ENCODE results near the gene BNIP5.

Gene BNIP5, protein sequence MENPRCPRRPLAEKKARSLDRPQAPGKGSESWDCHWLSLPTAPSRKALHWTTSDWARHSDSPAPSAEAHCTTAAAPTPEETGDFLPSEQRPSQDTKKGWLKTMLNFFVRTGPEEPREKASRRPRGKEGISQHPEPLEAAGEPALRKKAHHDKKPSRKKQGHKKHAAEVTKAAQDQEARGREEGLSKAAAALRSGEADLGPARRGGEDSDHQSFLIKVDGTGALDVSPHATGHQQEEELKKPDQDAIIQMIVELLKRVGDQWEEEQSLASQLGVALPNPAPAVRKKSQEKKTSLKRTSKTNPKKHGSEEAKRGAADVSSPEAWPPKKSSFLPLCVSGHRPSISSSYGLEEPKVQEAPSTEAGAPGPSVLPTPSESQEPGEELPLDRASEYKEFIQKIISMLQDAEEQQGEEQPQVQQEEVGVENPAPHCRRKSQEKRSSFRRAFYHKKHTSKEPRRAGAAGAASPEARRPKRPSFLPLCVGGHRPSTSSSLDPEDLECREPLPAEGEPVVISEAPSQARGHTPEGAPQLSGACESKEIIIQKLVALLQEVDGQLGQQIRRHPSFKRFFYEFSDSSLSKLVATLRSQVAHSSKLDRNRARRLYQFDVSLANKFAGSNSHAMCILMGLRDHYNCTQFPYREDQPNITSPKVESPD

DNA sequence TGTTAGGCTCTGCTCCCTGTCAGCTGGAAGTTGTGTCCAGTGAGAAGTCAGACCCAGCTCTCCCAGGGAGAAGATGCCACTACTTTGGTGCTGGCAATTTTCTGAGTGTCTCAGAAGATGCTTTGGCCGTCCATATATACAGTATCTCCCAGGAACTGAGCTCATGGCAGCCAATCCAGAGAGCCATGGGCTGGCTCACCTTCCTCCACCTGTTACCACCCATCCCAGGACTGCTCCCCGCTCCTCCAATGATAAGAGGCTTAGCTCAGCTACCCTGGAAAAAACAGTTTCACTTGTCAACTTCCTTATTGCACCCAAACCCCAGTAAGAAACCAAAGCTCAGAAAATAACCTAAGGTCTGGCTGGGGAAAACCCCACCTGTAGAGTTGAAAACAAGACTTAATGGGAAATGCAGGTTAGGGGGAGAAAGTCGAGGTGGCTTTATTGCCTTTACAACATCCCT is at the start of gene BNIP5:
Gene BNIP5 (minus strand): TSS at position 110 of the 463 bp plus-strand sequence. CDS start 6,198 bp downstream, outside the sequence.
- Mint-ChIP-seq H3K27ac (no peak within 1 kb of the TSS), H3K4me3 (no peak within 1 kb of the TSS), H3K4me1 (peaks cover 10% of the 10 kb centered on the region), H3K36me3 (no peaks in the 10 kb centered on the region), H3K27me3 (peaks cover 70% of the 10 kb centered on the region), H3K9me3 (no peaks in the 10 kb centered on the region)
- CTCF ChIA-PET: no interaction called here
- no peak for DNase-seq

DNA sequence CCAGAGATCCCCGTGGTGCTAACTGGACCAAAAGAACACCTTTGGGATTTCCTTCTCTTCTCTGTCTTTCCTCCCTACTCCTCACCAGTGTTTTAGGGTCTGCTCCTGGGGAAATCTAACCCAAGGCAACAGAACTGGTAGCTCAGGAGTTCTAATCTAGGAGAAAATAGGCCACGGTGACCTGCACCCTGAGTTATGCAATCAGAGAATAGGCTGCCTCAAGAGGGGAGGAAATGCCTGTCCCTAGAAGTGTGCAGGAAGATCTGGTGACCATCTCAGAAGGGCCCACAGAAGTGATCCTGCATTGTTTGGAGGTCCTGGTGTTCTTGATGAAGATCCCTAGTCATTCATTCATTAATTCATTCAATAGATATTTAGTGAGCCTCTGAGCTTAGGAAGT is 47.4 kb upstream of the BNIP5 start:
- H3K36me3 Mint-ChIP-seq: peaks cover 11% of the 10 kb centered on the region
- H3K4me3 Mint-ChIP-seq: no peak overlapping the region
- no peaks in the 10 kb centered on the region for H3K9me3 Mint-ChIP-seq
- peaks cover 35% of the 10 kb centered on the region for H3K27me3 Mint-ChIP-seq
- H3K27ac Mint-ChIP-seq: no peak overlapping the region
- CTCF ChIA-PET: no interaction called here
- DNase-seq: no peak
- peaks cover 44% of the 10 kb centered on the region for H3K4me1 Mint-ChIP-seq

DNA sequence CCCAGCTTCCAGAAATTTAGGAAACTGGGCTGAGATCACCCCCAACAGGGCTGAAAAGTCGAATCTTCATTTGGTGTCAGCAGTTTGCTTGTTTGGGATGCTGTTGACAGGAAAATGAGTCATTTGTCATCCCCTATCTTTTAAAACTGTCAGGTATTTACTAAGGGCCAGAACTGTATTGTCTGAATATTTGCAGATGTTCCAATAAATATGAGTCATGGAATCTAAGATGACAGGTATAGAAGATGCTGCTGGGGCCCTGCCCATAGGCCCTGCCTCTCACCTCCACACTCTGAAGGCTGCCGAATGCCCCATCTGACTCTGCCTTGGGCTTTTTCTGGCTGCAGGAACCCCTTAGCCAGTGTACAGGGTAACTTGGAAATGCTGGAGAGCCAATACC is 46.9 kb upstream of the BNIP5 start:
- peaks cover 44% of the 10 kb centered on the region for H3K4me1 Mint-ChIP-seq

DNA sequence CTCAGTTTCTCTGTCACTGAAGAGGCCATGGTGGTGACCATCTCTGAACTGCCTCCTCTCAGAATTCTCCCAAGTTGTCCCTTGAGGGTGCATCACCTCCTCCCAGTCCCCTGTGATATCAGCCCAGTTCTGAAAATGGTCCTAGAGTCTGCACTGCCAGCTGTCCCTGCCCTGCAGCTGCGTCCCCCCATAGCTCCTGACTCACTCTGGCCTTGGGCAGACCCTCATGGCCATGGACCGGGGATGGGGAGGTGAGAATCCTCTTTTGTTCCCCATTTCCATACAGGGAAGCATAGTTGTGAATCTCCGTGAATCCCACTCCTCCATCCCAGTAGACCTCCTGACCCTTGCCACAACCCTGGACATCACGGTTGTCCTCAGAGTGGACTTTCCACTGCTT is 46.3 kb upstream of the BNIP5 start:
- peaks cover 26% of the 10 kb centered on the region for H3K27me3 Mint-ChIP-seq
- H3K4me3 Mint-ChIP-seq: no peak overlapping the region
- H3K9me3 Mint-ChIP-seq: no peaks in the 10 kb centered on the region
- H3K4me1 Mint-ChIP-seq: peaks cover 37% of the 10 kb centered on the region
- no peak overlapping the region for H3K27ac Mint-ChIP-seq
- CTCF ChIA-PET: interaction anchor here (0.7 kb wide), 1 partner anchor 9 kb away, joined by 3 read pairs; no protein-coding TSS in a partner anchor
- DNase-seq: no peak
- peaks cover 11% of the 10 kb centered on the region for H3K36me3 Mint-ChIP-seq

More for the DNA sequence above, 46.9 kb upstream of the BNIP5 start:
- DNase-seq: no peak
- Mint-ChIP-seq H3K27me3 (peaks cover 32% of the 10 kb centered on the region), H3K9me3 (no peaks in the 10 kb centered on the region), H3K4me3 (no peak overlapping the region), H3K27ac (no peak overlapping the region), H3K36me3 (peaks cover 11% of the 10 kb centered on the region)
- CTCF ChIA-PET: interaction anchor here (0.7 kb wide), 1 partner anchor 9 kb away, joined by 3 read pairs; no protein-coding TSS in a partner anchor

GRCh38 chr6:36381502-36382389 is 45.1 kb upstream of the BNIP5 start:
- H3K36me3 Mint-ChIP-seq: peaks cover 6% of the 10 kb centered on the region
- CTCF ChIA-PET: interaction anchor here (1.0 to 1.5 kb wide), 4 partner anchors 10 to 41 kb away, joined by 3 to 4 read pairs (median 3); no protein-coding TSS in a partner anchor
- H3K27ac Mint-ChIP-seq: no peak overlapping the region
- no peaks in the 10 kb centered on the region for H3K9me3 Mint-ChIP-seq
- peaks cover 28% of the 10 kb centered on the region for H3K4me1 Mint-ChIP-seq
- H3K4me3 Mint-ChIP-seq: no peak overlapping the region
- H3K27me3 Mint-ChIP-seq: peaks cover 13% of the 10 kb centered on the region
- DNase-seq: no peak

DNA sequence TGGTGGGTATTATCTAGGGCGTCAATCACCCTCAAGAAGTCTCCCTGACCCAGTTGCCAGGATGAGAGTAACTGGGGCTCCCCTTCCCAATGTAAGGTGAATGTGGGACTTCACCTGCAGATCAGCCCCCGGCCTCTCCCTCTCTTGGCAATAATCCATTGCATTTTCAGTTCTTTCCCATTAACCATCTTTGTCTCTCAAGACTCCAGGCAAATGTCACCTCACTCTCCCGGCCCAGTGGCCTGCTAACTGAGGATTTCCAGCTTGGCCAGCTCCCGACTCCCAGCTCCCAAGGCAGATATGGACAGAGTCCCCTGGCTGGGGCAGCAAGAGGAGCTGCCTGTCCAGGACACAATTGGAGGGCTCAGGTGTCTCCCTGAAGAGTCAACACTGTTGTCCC is 43.5 kb upstream of the BNIP5 start:
- DNase-seq: no peak
- H3K27ac Mint-ChIP-seq: no peak overlapping the region
- CTCF ChIA-PET: no interaction called here
- H3K36me3 Mint-ChIP-seq: peaks cover 5% of the 10 kb centered on the region
- peaks cover 14% of the 10 kb centered on the region for H3K4me1 Mint-ChIP-seq
- no peaks in the 10 kb centered on the region for H3K9me3 Mint-ChIP-seq
- H3K4me3 Mint-ChIP-seq: no peak overlapping the region
- H3K27me3 Mint-ChIP-seq: no peaks in the 10 kb centered on the region

- Mint-ChIP-seq H3K9me3 (no peaks in the 10 kb centered on the region), H3K4me1 (peaks cover 11% of the 10 kb centered on the region), H3K27me3 (no peaks in the 10 kb centered on the region), H3K36me3 (peaks cover 6% of the 10 kb centered on the region), H3K4me3 (no peak overlapping the region), H3K27ac (no peak overlapping the region)
- CTCF ChIA-PET: no interaction called here
- no peak for DNase-seq
Measured at GRCh38 chr6:36378936-36379335, 42.2 kb upstream of the BNIP5 start.

GRCh38 chr6:36378243-36378920 is 41.7 kb upstream of the BNIP5 start:
- CTCF ChIA-PET: no interaction called here
- DNase-seq: no peak
- no peaks in the 10 kb centered on the region for H3K27me3 Mint-ChIP-seq
- H3K36me3 Mint-ChIP-seq: peaks cover 6% of the 10 kb centered on the region
- no peaks in the 10 kb centered on the region for H3K9me3 Mint-ChIP-seq
- no peak overlapping the region for H3K4me3 Mint-ChIP-seq
- no peak overlapping the region for H3K27ac Mint-ChIP-seq
- H3K4me1 Mint-ChIP-seq: peaks cover 5% of the 10 kb centered on the region

GRCh38 chr6:36377594-36377993 is 40.9 kb upstream of the BNIP5 start:
- H3K36me3 Mint-ChIP-seq: peaks cover 5% of the 10 kb centered on the region
- H3K9me3 Mint-ChIP-seq: no peaks in the 10 kb centered on the region
- H3K27ac Mint-ChIP-seq: no peak overlapping the region
- no peaks in the 10 kb centered on the region for H3K27me3 Mint-ChIP-seq
- CTCF ChIA-PET: no interaction called here
- DNase-seq: no peak
- no peak overlapping the region for H3K4me3 Mint-ChIP-seq
- no peaks in the 10 kb centered on the region for H3K4me1 Mint-ChIP-seq

DNA sequence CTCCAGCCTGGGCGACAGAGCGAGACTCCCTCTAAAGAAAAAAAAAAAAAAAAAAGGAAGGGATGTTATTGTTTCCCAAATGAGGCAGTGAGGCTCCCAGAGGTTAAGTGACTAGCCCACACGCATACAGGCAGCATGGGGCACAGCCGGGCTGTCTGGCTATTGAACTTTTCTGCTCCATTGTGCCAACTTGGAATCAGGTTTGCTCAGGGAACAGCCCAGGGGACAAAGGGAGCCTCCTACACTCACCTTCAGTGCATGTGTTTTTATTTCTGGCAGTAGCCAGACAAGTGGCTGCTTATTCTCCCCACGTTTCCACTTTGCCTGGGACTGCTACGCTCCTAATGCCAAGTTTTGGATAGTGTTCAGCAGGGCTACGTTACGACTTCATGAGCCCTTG is 40.1 kb upstream of the BNIP5 start:
- Mint-ChIP-seq H3K9me3 (no peaks in the 10 kb centered on the region), H3K4me3 (no peak overlapping the region), H3K27me3 (peaks cover 4% of the 10 kb centered on the region), H3K27ac (no peak overlapping the region), H3K36me3 (peaks cover 5% of the 10 kb centered on the region), H3K4me1 (no peaks in the 10 kb centered on the region)
- DNase-seq: no peak
- CTCF ChIA-PET: no interaction called here

DNA sequence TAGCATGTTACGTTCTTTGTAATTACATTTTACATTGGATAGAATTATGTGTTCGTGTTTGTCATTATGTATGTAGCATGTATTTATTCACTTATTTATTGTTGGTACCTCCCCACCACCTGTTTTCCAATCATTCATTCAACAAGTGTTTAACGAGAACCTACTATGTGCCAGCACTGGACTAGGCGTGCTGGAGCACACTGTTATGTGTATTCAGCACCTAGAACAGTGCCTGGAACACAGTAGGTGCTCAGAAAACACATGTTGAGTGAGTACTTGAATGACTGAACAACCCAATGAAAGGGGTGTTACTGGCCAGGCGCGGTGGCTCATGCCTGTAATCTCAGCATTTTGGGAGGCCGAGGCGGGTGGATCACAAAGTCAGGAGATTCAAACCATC is 39.5 kb upstream of the BNIP5 start:
- H3K36me3 Mint-ChIP-seq: peaks cover 5% of the 10 kb centered on the region
- H3K9me3 Mint-ChIP-seq: no peaks in the 10 kb centered on the region
- DNase-seq: no peak
- H3K27me3 Mint-ChIP-seq: peaks cover 4% of the 10 kb centered on the region
- CTCF ChIA-PET: no interaction called here
- H3K27ac Mint-ChIP-seq: no peak overlapping the region
- no peak overlapping the region for H3K4me3 Mint-ChIP-seq
- no peaks in the 10 kb centered on the region for H3K4me1 Mint-ChIP-seq

- no peak for DNase-seq
- no peak overlapping the region for H3K4me3 Mint-ChIP-seq
- H3K27ac Mint-ChIP-seq: no peak overlapping the region
- H3K9me3 Mint-ChIP-seq: no peaks in the 10 kb centered on the region
- H3K36me3 Mint-ChIP-seq: peaks cover 5% of the 10 kb centered on the region
- H3K27me3 Mint-ChIP-seq: peaks cover 4% of the 10 kb centered on the region
- no peaks in the 10 kb centered on the region for H3K4me1 Mint-ChIP-seq
- CTCF ChIA-PET: no interaction called here
Measured at GRCh38 chr6:36375644-36376155, 39.0 kb upstream of the BNIP5 start.

DNA sequence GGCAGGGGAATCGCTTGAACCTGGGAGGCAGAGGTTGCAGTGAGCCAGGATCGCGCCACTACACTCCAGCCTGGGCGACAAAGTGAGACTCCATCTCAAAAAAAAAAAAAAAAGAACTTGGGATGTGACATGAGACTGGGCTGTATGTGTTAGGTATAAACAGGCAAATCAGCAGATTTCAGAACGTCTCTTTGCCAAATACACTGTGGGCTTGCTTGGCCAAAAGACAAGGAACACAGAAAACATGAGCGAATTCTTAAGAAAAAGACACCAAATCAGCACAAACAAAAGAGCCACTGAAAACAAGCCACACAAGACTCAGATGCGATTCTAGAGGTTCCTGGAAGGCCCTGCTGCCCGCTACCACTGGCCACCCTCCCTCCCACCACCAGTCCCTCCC is 38.3 kb upstream of the BNIP5 start:
- Mint-ChIP-seq H3K4me3 (no peak overlapping the region), H3K27ac (no peak overlapping the region)

More for the DNA sequence above, 38.3 kb upstream of the BNIP5 start:
- CTCF ChIA-PET: interaction anchor here (0.9 to 1.4 kb wide), 2 partner anchors 8 to 17 kb away, joined by 3 read pairs; no protein-coding TSS in a partner anchor
- H3K9me3 Mint-ChIP-seq: no peaks in the 10 kb centered on the region
- DNase-seq: no peak
- H3K27me3 Mint-ChIP-seq: peaks cover 4% of the 10 kb centered on the region
- no peaks in the 10 kb centered on the region for H3K4me1 Mint-ChIP-seq
- peaks cover 5% of the 10 kb centered on the region for H3K36me3 Mint-ChIP-seq

All from activated naive CD4-positive, alpha-beta T cell treated with anti-CD3 and anti-CD28 coated beads, Interleukin-2, amount 10 ng/mL, durations not matched to agents 7 days and 5 days (primary cell).